Measurements from ENCODE around the gene SNCB.

Gene SNCB

DNA sequence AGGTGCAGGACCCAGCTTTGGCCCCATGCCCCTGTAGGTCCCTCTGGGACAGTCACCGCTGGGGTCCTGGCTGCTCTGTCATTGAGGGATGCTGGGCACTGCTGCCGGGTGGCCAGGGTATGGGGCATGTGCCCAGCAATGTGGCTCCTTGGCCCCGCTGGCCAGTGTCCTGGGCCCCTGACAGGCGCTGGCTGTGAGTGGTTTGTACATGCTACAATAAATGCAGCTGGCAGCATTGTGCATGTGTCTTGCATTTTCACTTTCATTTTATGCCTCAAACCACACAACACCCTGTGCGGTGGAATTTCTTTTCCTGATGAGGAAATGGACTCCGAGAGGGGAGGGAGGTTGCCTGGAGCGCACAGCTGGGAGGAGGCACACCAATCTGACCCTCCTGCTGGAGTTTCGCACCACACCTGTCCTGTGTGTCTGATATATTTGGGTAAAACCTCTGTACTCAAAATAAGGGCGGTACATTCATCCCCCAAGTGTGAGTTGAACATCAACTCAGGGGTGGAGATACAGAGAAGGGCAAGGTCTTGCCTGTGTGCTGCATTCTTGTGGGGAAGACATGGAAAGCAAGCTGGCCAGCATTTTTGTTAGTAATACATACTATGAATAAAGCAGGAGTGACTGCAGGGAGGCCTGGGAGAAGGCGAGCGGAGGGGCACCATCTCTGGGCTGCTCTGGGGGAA, 28.6 kb upstream of the SNCB start:
- H3K4me1 Mint-ChIP-seq: peaks cover 20% of the 10 kb centered on the region
- ATAC-seq (replicated peaks; ENCODE audit: extremely low read depth, poor library complexity, severe bottlenecking) (peak; percentile 55), DNase-seq (ENCODE audit: low spot score in 2 of 2) (no peak)
- H3K36me3 Mint-ChIP-seq (ENCODE audit: insufficient read depth): peaks cover 7% of the 10 kb centered on the region
- peaks cover 5% of the 10 kb centered on the region for H3K27me3 Mint-ChIP-seq
- peak overlapping the region; percentile 69 for H3K27ac Mint-ChIP-seq (ENCODE audit: low read depth)
- H3K9me3 Mint-ChIP-seq: no peaks in the 10 kb centered on the region
- H3K4me3 Mint-ChIP-seq: peak overlapping the region; percentile 73

DNA sequence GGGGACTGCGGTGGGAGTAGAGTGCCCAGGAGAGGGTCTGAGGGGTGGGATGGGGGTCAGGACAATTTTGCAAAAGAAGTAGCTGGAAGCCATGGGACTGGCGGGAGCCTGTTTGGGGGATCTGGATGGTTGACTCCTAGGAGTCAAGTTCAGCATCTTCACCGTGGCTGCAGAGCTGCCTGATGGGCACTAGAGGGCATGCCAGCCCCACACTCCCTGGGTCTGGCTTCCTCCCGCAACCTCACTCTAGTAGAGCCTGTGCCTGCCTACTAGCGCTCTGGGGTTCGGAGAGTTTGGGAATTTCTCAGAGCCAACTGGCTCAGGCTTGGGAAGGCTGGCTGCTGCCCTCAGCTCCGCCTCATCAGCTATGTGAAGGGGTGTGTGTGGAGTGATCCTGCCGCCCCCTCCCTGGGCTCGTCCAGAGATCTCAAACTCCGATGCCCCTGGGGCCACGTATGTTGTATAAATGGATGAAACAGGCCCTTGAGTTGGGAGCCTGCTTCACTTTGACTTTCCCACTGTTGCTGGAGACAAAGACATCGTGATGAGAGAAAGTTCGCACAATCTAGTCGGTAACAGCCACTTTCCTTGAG, 27.8 kb upstream of the SNCB start:
- H3K4me1 Mint-ChIP-seq: peaks cover 28% of the 10 kb centered on the region
- peaks cover 10% of the 10 kb centered on the region for H3K36me3 Mint-ChIP-seq (ENCODE audit: insufficient read depth)
- peak overlapping the region; percentile 73 for H3K4me3 Mint-ChIP-seq
- ATAC-seq (replicated peaks; ENCODE audit: extremely low read depth, poor library complexity, severe bottlenecking) (peak; percentile 57), DNase-seq (ENCODE audit: low spot score in 2 of 2) (peak; percentile 43 to 45)
- no peaks in the 10 kb centered on the region for H3K27me3 Mint-ChIP-seq
- H3K9me3 Mint-ChIP-seq: no peaks in the 10 kb centered on the region
- H3K27ac Mint-ChIP-seq (ENCODE audit: low read depth): peak overlapping the region; percentile 17

GRCh38 chr5:176656467-176656990, 26.2 kb upstream of the SNCB start:
- ATAC-seq (replicated peaks; ENCODE audit: extremely low read depth, poor library complexity, severe bottlenecking) (no peak), DNase-seq (ENCODE audit: low spot score in 2 of 2) (no peak)
- H3K9me3 Mint-ChIP-seq: no peaks in the 10 kb centered on the region
- peaks cover 39% of the 10 kb centered on the region for H3K4me1 Mint-ChIP-seq
- H3K36me3 Mint-ChIP-seq (ENCODE audit: insufficient read depth): peaks cover 10% of the 10 kb centered on the region
- no peak overlapping the region for H3K4me3 Mint-ChIP-seq
- no peaks in the 10 kb centered on the region for H3K27me3 Mint-ChIP-seq
- H3K27ac Mint-ChIP-seq (ENCODE audit: low read depth): no peak overlapping the region

DNA sequence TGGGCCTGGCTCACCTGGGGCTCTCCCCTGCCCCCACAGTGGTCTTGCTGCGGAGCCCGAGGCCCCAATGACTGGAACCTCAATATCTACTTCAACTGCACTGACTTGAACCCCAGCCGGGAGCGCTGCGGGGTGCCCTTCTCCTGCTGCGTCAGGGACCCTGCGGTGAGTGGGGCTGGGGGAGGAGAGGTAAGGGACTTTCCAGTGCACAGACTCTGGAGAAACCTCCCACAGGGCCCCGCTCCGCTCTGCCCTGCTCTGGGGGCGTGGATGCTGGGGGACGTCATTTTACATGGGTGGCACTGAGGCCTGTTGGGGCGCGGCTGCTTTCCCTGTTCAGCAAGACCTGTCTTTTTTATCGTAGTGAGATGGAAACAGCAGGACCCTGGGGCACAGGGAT, 24.5 kb upstream of the SNCB start:
- Mint-ChIP-seq H3K9me3 (no peaks in the 10 kb centered on the region), H3K27me3 (no peaks in the 10 kb centered on the region), H3K27ac (ENCODE audit: low read depth) (no peak overlapping the region), H3K36me3 (ENCODE audit: insufficient read depth) (peaks cover 10% of the 10 kb centered on the region), H3K4me3 (no peak overlapping the region), H3K4me1 (peaks cover 44% of the 10 kb centered on the region)
- ATAC-seq (replicated peaks; ENCODE audit: extremely low read depth, poor library complexity, severe bottlenecking) (no peak), DNase-seq (ENCODE audit: low spot score in 2 of 2) (no peak)

- no peaks in the 10 kb centered on the region for H3K27me3 Mint-ChIP-seq
- H3K9me3 Mint-ChIP-seq: no peaks in the 10 kb centered on the region
- ATAC-seq (replicated peaks; ENCODE audit: extremely low read depth, poor library complexity, severe bottlenecking) (peak; percentile 30), DNase-seq (ENCODE audit: low spot score in 2 of 2) (peak in 1 of 2 donors; percentile 28)
- H3K27ac Mint-ChIP-seq (ENCODE audit: low read depth): peak overlapping the region; percentile 75
- H3K36me3 Mint-ChIP-seq (ENCODE audit: insufficient read depth): peaks cover 9% of the 10 kb centered on the region
- H3K4me3 Mint-ChIP-seq: no peak overlapping the region
- H3K4me1 Mint-ChIP-seq: peaks cover 43% of the 10 kb centered on the region
Measured at GRCh38 chr5:176653401-176654385, 23.4 kb upstream of the SNCB start.

- ATAC-seq (replicated peaks; ENCODE audit: extremely low read depth, poor library complexity, severe bottlenecking) (no peak), DNase-seq (ENCODE audit: low spot score in 2 of 2) (no peak)
- H3K36me3 Mint-ChIP-seq (ENCODE audit: insufficient read depth): peaks cover 9% of the 10 kb centered on the region
Measured at GRCh38 chr5:176652136-176652535, 21.8 kb upstream of the SNCB start.

DNA sequence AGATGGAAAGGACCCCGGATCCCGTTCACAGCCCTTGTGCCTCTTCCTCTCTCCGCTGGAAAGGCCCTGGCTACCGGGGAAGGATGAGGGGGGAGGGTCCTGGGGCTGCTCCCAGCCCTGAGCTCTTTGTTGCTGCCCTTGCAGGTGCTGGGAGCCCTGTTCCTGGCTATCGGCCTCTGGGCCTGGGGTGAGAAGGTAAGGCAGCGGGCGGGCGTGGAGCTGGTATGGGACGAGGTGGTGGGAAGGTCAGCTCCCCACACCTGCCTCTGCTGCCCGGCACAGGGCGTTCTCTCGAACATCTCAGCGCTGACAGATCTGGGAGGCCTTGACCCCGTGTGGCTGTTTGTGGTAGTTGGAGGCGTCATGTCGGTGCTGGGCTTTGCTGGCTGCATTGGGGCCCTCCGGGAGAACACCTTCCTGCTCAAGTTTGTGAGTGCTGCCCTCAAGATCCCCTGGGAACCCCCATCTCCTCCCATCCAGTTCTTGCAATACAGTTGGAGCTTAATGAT, 21.2 kb upstream of the SNCB start:
- Mint-ChIP-seq H3K27me3 (no peaks in the 10 kb centered on the region), H3K27ac (ENCODE audit: low read depth) (peak overlapping the region; percentile 16), H3K4me1 (peaks cover 53% of the 10 kb centered on the region), H3K36me3 (ENCODE audit: insufficient read depth) (peaks cover 9% of the 10 kb centered on the region), H3K9me3 (no peaks in the 10 kb centered on the region), H3K4me3 (no peak overlapping the region)
- DNase-seq (ENCODE audit: low spot score in 2 of 2) (no peak), ATAC-seq (replicated peaks; ENCODE audit: extremely low read depth, poor library complexity, severe bottlenecking) (no peak)

More at GRCh38 chr5:176652136-176652535, 21.8 kb upstream of the SNCB start:
- Mint-ChIP-seq H3K27ac (ENCODE audit: low read depth) (no peak overlapping the region), H3K4me1 (peaks cover 48% of the 10 kb centered on the region), H3K4me3 (no peak overlapping the region), H3K27me3 (no peaks in the 10 kb centered on the region), H3K9me3 (no peaks in the 10 kb centered on the region)

DNA sequence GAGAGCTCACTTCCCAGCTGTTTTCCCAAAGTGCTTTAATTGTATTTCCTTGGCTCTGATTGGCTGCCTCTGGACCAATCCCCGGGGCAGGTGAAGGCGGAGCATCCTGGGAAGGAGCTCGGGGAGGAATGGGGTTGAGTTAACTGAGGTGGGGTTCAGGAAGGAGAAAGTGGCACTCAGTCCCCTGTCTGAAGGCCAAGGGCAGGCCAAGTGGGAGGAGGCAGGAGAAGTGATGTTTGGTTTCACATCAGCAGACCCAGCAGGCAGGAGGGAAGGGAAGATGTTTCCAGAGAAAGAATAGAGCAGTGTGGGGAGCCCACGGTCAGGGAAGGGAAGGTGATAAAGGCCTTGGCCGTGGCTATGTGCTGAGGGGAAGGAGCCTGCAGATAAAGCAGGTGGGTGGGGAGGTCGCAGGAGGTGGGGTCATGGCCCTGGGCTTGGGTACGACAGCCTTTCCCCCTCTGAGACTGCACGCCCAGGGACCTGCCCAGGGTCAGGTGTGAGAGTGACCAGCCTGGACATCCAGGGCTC, 20.1 kb upstream of the SNCB start:
- no peaks in the 10 kb centered on the region for H3K27me3 Mint-ChIP-seq
- no peaks in the 10 kb centered on the region for H3K9me3 Mint-ChIP-seq
- H3K4me3 Mint-ChIP-seq: no peak overlapping the region
- peaks cover 7% of the 10 kb centered on the region for H3K36me3 Mint-ChIP-seq (ENCODE audit: insufficient read depth)
- no peak for DNase-seq (ENCODE audit: low spot score in 2 of 2)
- H3K27ac Mint-ChIP-seq (ENCODE audit: low read depth): peak overlapping the region; percentile 41
- peaks cover 62% of the 10 kb centered on the region for H3K4me1 Mint-ChIP-seq
- ATAC-seq (replicated peaks; ENCODE audit: extremely low read depth, poor library complexity, severe bottlenecking): no peak

GRCh38 chr5:176648474-176649194, 18.3 kb upstream of the SNCB start:
- Mint-ChIP-seq H3K9me3 (no peaks in the 10 kb centered on the region), H3K27ac (ENCODE audit: low read depth) (peak overlapping the region; percentile 67), H3K4me3 (peak overlapping the region; percentile 73), H3K36me3 (ENCODE audit: insufficient read depth) (peaks cover 7% of the 10 kb centered on the region), H3K27me3 (no peaks in the 10 kb centered on the region), H3K4me1 (peaks cover 64% of the 10 kb centered on the region)
- ATAC-seq (replicated peaks; ENCODE audit: extremely low read depth, poor library complexity, severe bottlenecking): peak; percentile 45
- DNase-seq (ENCODE audit: low spot score in 2 of 2): peak in 1 of 2 donors; percentile 39

DNA sequence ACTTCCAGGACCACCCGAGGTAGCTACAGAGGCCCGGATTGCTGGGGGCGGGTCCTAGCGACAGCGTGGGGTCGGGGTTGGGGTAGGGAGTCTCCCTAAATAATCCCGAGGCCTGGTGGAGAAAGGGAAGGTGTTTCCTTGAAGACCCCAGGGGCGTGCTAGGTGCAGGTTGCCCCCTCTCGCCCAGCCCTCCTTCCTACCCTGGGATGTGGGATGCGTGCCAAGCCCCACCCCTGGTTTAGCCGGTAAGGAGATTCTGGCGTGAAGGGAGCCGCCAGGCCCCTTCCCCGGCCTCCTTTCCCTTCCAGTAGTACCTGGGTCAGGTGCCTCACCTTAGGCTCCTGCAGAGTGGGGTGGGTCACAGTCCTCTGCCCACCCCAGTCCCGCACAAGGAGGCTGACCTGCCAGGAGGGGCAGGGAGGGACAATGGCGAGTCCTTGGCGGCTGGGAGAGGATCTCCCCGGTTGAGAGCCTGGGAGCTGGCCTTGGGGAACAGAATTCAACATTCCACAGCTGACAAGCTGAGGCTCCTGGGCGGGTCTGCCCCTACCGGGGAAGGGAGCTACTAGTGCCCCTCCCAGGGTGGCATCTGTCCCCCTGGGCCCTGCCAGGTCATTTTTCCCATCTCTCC, 17.6 kb upstream of the SNCB start:
- peak overlapping the region; percentile 73 for H3K4me3 Mint-ChIP-seq
- H3K27me3 Mint-ChIP-seq: no peaks in the 10 kb centered on the region
- peaks cover 4% of the 10 kb centered on the region for H3K36me3 Mint-ChIP-seq (ENCODE audit: insufficient read depth)
- peak overlapping the region; percentile 67 for H3K27ac Mint-ChIP-seq (ENCODE audit: low read depth)
- no peak for DNase-seq (ENCODE audit: low spot score in 2 of 2)
- H3K9me3 Mint-ChIP-seq: no peaks in the 10 kb centered on the region
- H3K4me1 Mint-ChIP-seq: peaks cover 57% of the 10 kb centered on the region
- ATAC-seq (replicated peaks; ENCODE audit: extremely low read depth, poor library complexity, severe bottlenecking): no peak

DNA sequence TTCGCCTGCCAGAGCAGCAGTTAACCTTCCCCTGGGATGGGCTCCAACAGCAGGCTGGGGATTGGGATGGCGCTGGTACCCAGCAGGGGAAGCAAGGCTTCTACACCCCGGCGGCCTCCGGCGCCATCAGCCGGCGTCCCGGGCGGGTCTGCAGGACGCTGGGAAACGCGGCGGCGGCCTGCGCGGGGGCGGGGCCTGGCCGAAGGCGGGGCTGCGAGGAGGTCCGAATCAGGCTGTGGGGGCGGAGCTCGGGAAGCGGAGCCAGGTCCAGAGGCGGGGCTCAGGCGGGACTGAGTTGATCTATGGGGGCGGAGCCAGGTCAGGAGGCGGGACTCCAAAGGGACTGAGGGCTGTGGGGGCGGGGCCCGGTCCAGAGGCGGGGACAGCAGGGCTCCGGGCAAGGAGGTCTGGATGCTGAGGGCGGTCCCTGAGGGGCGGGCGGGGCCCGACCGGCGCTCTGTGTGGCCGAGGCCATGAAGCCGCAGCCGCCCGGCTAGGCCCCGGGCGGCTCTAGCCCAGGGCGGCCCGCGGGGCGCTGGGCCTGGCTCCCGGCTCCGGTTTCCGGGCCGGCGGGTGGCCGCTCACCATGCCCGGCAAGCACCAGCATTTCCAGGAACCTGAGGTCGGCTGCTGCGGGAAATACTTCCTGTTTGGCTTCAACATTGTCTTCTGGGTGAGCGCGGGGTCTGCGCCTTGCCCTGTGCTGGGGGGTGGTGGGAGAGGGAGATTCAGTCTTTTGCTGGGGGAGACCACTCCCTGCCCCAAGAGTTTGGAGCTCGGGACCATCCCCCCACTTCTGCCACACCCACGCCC, 16.9 kb upstream of the SNCB start, which contains the start of gene TSPAN17:
Gene TSPAN17, plus strand, starts transcription at position 455 of the 813 bp plus-strand sequence. Its CDS starts 132 bp downstream, at position 587.
- Mint-ChIP-seq H3K4me1 (peaks cover 50% of the 10 kb centered on the region), H3K27ac (ENCODE audit: low read depth) (peak within 1 kb of the TSS; percentile 88), H3K4me3 (peak within 1 kb of the TSS; percentile 73), H3K36me3 (ENCODE audit: insufficient read depth) (peaks cover 4% of the 10 kb centered on the region), H3K9me3 (no peaks in the 10 kb centered on the region), H3K27me3 (no peaks in the 10 kb centered on the region)
- DNase-seq (ENCODE audit: low spot score in 2 of 2) (peak; percentile 94 to 98), ATAC-seq (replicated peaks; ENCODE audit: extremely low read depth, poor library complexity, severe bottlenecking) (peak; percentile 76)
